Breast epithelium (tissue), 4 donors: ENCODE data around the gene NDUFAF2. TPM values are rescaled to one million over a fixed set of nuclear protein-coding genes. Genes with fewer than 3 reads are reported as not detected.

Experiments
- DNase-seq, 2 donors: peaks; one replicate each; pipeline ENCODE4 v3.0.0-alpha.2; 2019; ENCODE audit warnings: low spot score in 2 of 2
- H3K27ac ChIP-seq, 2 donors: fragments of 200-600 bp; sonication (generic) in 1 of 2; one replicate each; pipeline ENCODE4 v1.5.1; 2016 to 2019; ENCODE audit warnings: mild to moderate bottlenecking in 1 of 2
- H3K27me3 ChIP-seq, 2 donors: fragments of 200-600 bp; sonication (generic) in 1 of 2; one replicate each; pipeline versions ENCODE4 v1.5.1 to v1.6.0; 2017 to 2019; ENCODE audit warnings: control low read depth in 1 of 2, mild to moderate bottlenecking in 1 of 2
- H3K36me3 ChIP-seq: fragments of 200-600 bp; one replicate; pipeline ENCODE4 v1.5.1; 2019
- H3K4me1 ChIP-seq, 2 donors: fragments of 200-600 bp; sonication (generic); one replicate each; pipeline ENCODE4 v1.5.1; 2016 to 2019; ENCODE audit warnings: control low read depth in 1 of 2
- H3K4me3 ChIP-seq, 3 donors: fragments of 200-600 bp; sonication (generic); 1 replicate in 2 of 3; 2 replicates in 1 of 3; pipeline ENCODE4 v1.5.1; 2016 to 2019; ENCODE audit warnings: mild to moderate bottlenecking in 3 of 3, moderate library complexity in 2 of 3
- H3K9me3 ChIP-seq, 2 donors: fragments of 200-600 bp; sonication (generic) in 1 of 2; one replicate each; pipeline ENCODE4 v1.5.1; 2016 to 2019; ENCODE audit warnings: control low read depth in 1 of 2
- POLR2A ChIP-seq: fragments of 450-650 bp; IDR thresholded peaks from one replicate; pipeline ENCODE4 v1.6.1; 2016; ENCODE audit warnings: antibody characterized with exemption, mild to moderate bottlenecking, moderate library complexity
- POLR2AphosphoS5 ChIP-seq, 3 donors: sonication (generic); formaldehyde crosslinking; IDR thresholded peaks; one replicate each; pipeline ENCODE4 v1.6.1; 2017; ENCODE audit warnings: antibody characterized with exemption in 3 of 3
- intact Hi-C: fragments of 100-400 bp; cut with DNase I; formaldehyde crosslinking; loops from one replicate; pipeline ENCODE4 v1.15.1; 2023; ENCODE audit warnings: low total_unique reads
- total RNA-seq, 3 donors: library from RNA; depleted of rRNA; stranded (reverse); fragments of >200 nt; gene quantifications; one replicate each; pipeline ENCODE4 v1.1.0, GENCODE V29; 2016
- TF ChIP-seq, protein P1 (sequence below), 3 donors: fragments of 450-650 bp; IDR thresholded peaks; one replicate each; pipeline ENCODE4 v1.5.1; 2016 to 2017; ENCODE audit warnings: antibody characterized with exemption in 3 of 3, mild to moderate bottlenecking in 3 of 3, moderate library complexity in 3 of 3

Gene NDUFAF2
- total RNA-seq, 3 donors from 2014 or later: 14.9 to 22.6 (median 19.8) TPM

DNA sequence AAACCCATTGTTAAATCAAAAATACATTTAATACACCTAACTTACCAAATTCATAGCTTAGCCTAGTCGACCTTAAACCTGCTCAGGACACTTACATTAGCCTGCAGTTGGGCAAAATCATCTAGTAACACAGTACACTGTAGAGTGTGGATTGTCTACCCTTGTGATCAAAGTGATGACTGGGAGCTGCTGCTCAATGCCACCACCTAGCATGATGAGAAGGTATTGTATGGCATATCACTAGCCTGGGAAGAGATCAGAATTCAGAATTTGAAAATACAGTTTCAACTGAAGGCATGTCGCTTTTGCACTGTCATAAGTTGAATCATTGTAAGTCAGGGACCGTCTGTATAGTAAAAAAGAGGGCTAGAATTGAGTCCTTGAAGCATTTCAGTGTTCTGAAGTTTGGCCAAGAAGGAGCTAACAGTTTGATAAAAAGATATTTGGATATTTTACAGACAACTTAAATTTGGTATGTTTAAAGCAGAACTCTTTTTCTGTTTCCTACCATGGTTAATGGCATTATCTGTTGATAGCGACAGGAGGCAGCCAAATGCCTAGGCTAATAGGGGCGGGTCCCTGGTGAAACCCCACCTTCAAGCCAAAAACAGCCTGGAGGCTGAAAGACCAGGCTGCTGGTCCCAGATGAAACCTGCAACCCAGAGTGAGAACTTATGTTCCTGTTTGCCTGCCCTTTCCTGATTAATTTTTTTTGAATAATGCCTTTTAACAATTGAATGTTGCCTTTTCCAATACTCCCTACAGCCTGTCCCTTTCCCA, 194.3 kb downstream of the NDUFAF2 start:
- intact Hi-C loops: no loop called here
- Histone ChIP-seq H3K27ac (no peak overlapping the region), H3K4me3 (no peak overlapping the region), H3K9me3 (no peaks in the 10 kb centered on the region), H3K4me1 (no peaks in the 10 kb centered on the region), H3K27me3 (no peaks in the 10 kb centered on the region), H3K36me3 (no peaks in the 10 kb centered on the region)
- TF ChIP-seq POLR2A (no peak), POLR2AphosphoS5 (IDR thresholded peaks at IDR 0.05) (no peak)
- TF ChIP-seq, protein P1, sequence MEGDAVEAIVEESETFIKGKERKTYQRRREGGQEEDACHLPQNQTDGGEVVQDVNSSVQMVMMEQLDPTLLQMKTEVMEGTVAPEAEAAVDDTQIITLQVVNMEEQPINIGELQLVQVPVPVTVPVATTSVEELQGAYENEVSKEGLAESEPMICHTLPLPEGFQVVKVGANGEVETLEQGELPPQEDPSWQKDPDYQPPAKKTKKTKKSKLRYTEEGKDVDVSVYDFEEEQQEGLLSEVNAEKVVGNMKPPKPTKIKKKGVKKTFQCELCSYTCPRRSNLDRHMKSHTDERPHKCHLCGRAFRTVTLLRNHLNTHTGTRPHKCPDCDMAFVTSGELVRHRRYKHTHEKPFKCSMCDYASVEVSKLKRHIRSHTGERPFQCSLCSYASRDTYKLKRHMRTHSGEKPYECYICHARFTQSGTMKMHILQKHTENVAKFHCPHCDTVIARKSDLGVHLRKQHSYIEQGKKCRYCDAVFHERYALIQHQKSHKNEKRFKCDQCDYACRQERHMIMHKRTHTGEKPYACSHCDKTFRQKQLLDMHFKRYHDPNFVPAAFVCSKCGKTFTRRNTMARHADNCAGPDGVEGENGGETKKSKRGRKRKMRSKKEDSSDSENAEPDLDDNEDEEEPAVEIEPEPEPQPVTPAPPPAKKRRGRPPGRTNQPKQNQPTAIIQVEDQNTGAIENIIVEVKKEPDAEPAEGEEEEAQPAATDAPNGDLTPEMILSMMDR (IDR thresholded peaks at IDR 0.05): no peak
- no peak for DNase-seq

DNA sequence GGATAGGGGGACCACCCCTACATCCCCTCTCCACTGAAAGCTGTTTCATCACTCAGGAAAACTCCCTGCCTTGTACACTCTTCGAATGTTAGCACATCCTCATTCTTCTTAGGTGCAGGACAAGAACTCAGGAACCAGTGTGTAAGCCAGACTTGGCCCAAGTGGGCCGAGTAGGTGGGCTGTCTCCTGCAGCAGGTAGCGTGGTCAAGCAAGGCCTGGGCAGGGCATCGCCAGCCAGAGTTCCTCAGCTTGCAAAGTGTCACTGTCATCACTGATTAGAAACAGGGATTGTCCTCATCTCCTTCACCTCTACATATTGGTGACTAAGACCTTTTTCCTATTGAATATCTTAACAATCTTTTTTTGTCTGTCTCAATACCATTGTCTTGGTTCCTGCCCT, 194.9 kb downstream of the NDUFAF2 start:
- no peak overlapping the region for H3K27ac ChIP-seq
- TF ChIP-seq POLR2AphosphoS5 (IDR thresholded peaks at IDR 0.05): no peak
- TF ChIP-seq, protein P1 (IDR thresholded peaks at IDR 0.05): no peak
- TF ChIP-seq POLR2A: no peak
- H3K36me3 ChIP-seq: no peaks in the 10 kb centered on the region
- no peak for DNase-seq
- H3K9me3 ChIP-seq: no peaks in the 10 kb centered on the region
- H3K4me1 ChIP-seq: no peaks in the 10 kb centered on the region
- H3K27me3 ChIP-seq: no peaks in the 10 kb centered on the region
- intact Hi-C loops: no loop called here
- H3K4me3 ChIP-seq: no peak overlapping the region

DNA sequence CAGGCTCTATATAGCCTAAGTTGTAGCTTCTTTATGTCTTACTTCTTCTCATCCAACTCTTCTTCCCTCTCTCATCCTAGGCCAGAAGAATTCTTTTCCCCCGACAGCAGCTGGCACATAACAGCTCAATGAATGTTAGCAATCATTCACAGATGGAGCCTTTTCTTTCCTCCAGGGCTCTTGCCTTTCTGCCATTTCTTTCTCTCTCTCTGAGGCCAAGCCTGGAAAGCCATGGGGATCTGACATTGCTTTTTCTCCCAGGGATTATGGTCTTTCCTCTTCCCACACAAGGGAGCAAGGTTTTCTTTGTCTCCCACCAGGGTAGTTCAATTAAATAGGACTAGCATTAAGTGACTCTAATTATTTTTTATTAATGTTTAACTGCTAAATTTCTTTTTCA, 196.8 kb downstream of the NDUFAF2 start:
- intact Hi-C loops: no loop called here
- TF ChIP-seq POLR2AphosphoS5 (IDR thresholded peaks at IDR 0.05): no peak
- TF ChIP-seq POLR2A: no peak
- TF ChIP-seq, protein P1 (IDR thresholded peaks at IDR 0.05): no peak
- Histone ChIP-seq H3K36me3 (no peaks in the 10 kb centered on the region), H3K4me3 (no peak overlapping the region), H3K27me3 (no peaks in the 10 kb centered on the region), H3K9me3 (no peaks in the 10 kb centered on the region), H3K27ac (no peak overlapping the region), H3K4me1 (no peaks in the 10 kb centered on the region)
- no peak for DNase-seq

DNA sequence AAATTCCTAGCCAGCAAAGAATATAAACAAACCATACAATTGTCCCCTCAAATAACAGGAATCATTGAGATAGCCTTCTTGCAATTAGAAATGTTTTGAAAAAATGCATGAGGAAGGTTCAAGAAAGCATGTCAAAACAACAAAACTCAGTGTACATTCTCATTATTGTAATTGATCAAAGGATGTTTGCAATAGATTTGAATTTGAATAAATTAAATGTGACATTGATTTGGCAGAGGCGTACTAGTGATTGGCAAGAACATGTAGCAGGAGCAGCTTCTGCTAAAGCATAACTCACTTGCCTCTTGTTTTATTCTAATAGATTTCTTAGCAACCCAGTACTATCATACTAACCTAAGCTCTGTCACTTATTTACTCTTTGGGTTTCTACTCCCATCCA, 197.4 kb downstream of the NDUFAF2 start:
- H3K4me1 ChIP-seq: no peaks in the 10 kb centered on the region
- TF ChIP-seq POLR2A: no peak
- TF ChIP-seq, protein P1 (IDR thresholded peaks at IDR 0.05): no peak
- no peak for TF ChIP-seq POLR2AphosphoS5 (IDR thresholded peaks at IDR 0.05)
- no peak for DNase-seq
- no peak overlapping the region for H3K4me3 ChIP-seq
- H3K36me3 ChIP-seq: no peaks in the 10 kb centered on the region
- no peaks in the 10 kb centered on the region for H3K9me3 ChIP-seq
- intact Hi-C loops: no loop called here
- H3K27ac ChIP-seq: no peak overlapping the region
- no peaks in the 10 kb centered on the region for H3K27me3 ChIP-seq

DNA sequence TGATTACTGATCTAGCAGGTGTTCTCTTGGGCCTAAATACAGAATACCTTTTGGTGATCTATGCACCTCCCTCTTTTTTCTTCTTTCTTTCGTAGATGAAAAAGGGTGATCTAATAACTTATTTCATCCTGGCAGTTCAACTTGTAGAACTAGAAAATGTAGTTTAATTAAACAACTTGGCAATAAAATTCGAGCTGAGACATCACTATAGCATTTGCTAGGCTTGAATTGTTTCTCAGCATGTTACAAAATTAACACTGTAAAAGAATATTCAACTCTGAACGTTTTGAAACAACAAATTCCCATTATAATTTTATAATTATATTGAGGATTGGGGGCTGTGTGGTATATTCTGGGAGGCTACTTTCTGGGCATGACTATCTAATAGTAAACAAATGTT, 197.8 kb downstream of the NDUFAF2 start:
- intact Hi-C loops: no loop called here
- no peaks in the 10 kb centered on the region for H3K36me3 ChIP-seq
- H3K27ac ChIP-seq: no peak overlapping the region
- H3K4me1 ChIP-seq: no peaks in the 10 kb centered on the region
- TF ChIP-seq POLR2A (no peak), POLR2AphosphoS5 (IDR thresholded peaks at IDR 0.05) (no peak)
- TF ChIP-seq, protein P1 (IDR thresholded peaks at IDR 0.05): no peak
- no peaks in the 10 kb centered on the region for H3K27me3 ChIP-seq
- no peaks in the 10 kb centered on the region for H3K9me3 ChIP-seq
- no peak overlapping the region for H3K4me3 ChIP-seq
- no peak for DNase-seq
